MM.1S (cell line): ENCODE measurements around the gene SLC25A28.

Source experiments
- DNase-seq: peaks from one replicate; pipeline ENCODE4 v3.0.0-alpha.2; 2015
- H2AFZ ChIP-seq: fragments of 300-600 bp; sonication (generic); 2 replicates; pipeline ENCODE4 v1.6.0; 2016; ENCODE audit warnings: antibody characterized with exemption, low read length
- H3F3A ChIP-seq: fragments of 300-600 bp; sonication (generic); 2 replicates; pipeline ENCODE4 v1.6.1; 2016; ENCODE audit warnings: mild to moderate bottlenecking, antibody characterized with exemption, low read length, moderate library complexity, mixed read lengths; ENCODE audit not compliant: insufficient read depth
- H3K27ac ChIP-seq: fragments of 300-600 bp; sonication (generic); 2 replicates; pipeline ENCODE4 v1.5.1; 2016; ENCODE audit warnings: mild to moderate bottlenecking, low read length
- H3K27me3 ChIP-seq: fragments of 300-600 bp; sonication (generic); replicated peaks from 2 replicates; pipeline ENCODE4 v1.6.0; 2016; ENCODE audit warnings: low read length; ENCODE audit not compliant: insufficient read depth
- H3K36me3 ChIP-seq: fragments of 300-600 bp; sonication (generic); replicated peaks from 2 replicates; pipeline ENCODE4 v1.6.1; 2016; ENCODE audit warnings: mild to moderate bottlenecking, low read length, mixed read lengths; ENCODE audit not compliant: insufficient read depth
- H3K4me1 ChIP-seq: fragments of 300-600 bp; sonication (generic); 2 replicates; pipeline ENCODE4 v1.6.1; 2016; ENCODE audit warnings: low read length, mixed read lengths
- H3K4me2 ChIP-seq: fragments of 300-600 bp; sonication (generic); 2 replicates; pipeline ENCODE4 v1.6.0; 2016; ENCODE audit warnings: low read depth, low read length
- H3K4me3 ChIP-seq: fragments of 300-600 bp; sonication (generic); 2 replicates; pipeline ENCODE4 v1.5.1; 2016; ENCODE audit warnings: low read length, mixed read lengths
- H3K79me2 ChIP-seq: fragments of 300-600 bp; sonication (generic); 2 replicates; pipeline ENCODE4 v1.6.1; 2016; ENCODE audit warnings: mixed run types, low read length, mixed read lengths
- H3K9ac ChIP-seq: fragments of 300-600 bp; sonication (generic); 2 replicates; pipeline ENCODE4 v1.6.1; 2016; ENCODE audit warnings: low read length, mixed read lengths
- H3K9me2 ChIP-seq: fragments of 300-600 bp; sonication (generic); replicated peaks from 2 replicates; pipeline ENCODE4 v1.6.1; 2016; ENCODE audit warnings: mild to moderate bottlenecking, low read length, mixed read lengths; ENCODE audit not compliant: insufficient read depth
- H3K9me3 ChIP-seq: fragments of 300-600 bp; sonication (generic); replicated peaks from 2 replicates; pipeline ENCODE4 v1.6.1; 2016; ENCODE audit warnings: mild to moderate bottlenecking, low read length, mixed read lengths; ENCODE audit not compliant: insufficient read depth
- H4K20me1 ChIP-seq: fragments of 300-600 bp; sonication (generic); 2 replicates; pipeline ENCODE4 v1.6.1; 2016; ENCODE audit warnings: mild to moderate bottlenecking, low read length, moderate library complexity, mixed read lengths; ENCODE audit not compliant: insufficient read depth
- EZH2 ChIP-seq: fragments of 300-600 bp; sonication (generic); optimal IDR thresholded peaks from 2 replicates; pipeline ENCODE3; 2017; ENCODE audit warnings: low read depth, mild to moderate bottlenecking, antibody characterized with exemption, low read length, mixed read lengths
- EZH2phosphoT487 ChIP-seq: fragments of 300-600 bp; sonication (generic); IDR thresholded peaks from 2 replicates; pipeline ENCODE4 v1.6.1; 2018; ENCODE audit warnings: antibody characterized with exemption, low read length
- TF ChIP-seq, protein P1 (sequence below): fragments of 300-600 bp; sonication (generic); IDR thresholded peaks from 2 replicates; pipeline ENCODE4 v1.5.1; 2016; ENCODE audit warnings: antibody characterized with exemption, low read length, mixed read lengths

The SLC25A28 gene

GRCh38 chr10:99593312-99593711, 26.9 kb downstream of the SLC25A28 start:
- Histone ChIP-seq H3F3A (no peaks in the 10 kb centered on the region), H3K27ac (no peak overlapping the region), H4K20me1 (no peaks in the 10 kb centered on the region), H3K9me3 (no peaks in the 10 kb centered on the region), H3K27me3 (no peaks in the 10 kb centered on the region), H3K4me3 (no peak overlapping the region), H3K4me2 (no peak overlapping the region), H3K9ac (no peak overlapping the region), H3K4me1 (no peaks in the 10 kb centered on the region), H2AFZ (no peak overlapping the region), H3K79me2 (no peaks in the 10 kb centered on the region), H3K36me3 (no peaks in the 10 kb centered on the region), H3K9me2 (no peaks in the 10 kb centered on the region)
- DNase-seq: no peak
- TF ChIP-seq, protein P1, sequence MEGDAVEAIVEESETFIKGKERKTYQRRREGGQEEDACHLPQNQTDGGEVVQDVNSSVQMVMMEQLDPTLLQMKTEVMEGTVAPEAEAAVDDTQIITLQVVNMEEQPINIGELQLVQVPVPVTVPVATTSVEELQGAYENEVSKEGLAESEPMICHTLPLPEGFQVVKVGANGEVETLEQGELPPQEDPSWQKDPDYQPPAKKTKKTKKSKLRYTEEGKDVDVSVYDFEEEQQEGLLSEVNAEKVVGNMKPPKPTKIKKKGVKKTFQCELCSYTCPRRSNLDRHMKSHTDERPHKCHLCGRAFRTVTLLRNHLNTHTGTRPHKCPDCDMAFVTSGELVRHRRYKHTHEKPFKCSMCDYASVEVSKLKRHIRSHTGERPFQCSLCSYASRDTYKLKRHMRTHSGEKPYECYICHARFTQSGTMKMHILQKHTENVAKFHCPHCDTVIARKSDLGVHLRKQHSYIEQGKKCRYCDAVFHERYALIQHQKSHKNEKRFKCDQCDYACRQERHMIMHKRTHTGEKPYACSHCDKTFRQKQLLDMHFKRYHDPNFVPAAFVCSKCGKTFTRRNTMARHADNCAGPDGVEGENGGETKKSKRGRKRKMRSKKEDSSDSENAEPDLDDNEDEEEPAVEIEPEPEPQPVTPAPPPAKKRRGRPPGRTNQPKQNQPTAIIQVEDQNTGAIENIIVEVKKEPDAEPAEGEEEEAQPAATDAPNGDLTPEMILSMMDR: no peak
- no peak for TF ChIP-seq EZH2phosphoT487
- TF ChIP-seq EZH2: no peak

DNA sequence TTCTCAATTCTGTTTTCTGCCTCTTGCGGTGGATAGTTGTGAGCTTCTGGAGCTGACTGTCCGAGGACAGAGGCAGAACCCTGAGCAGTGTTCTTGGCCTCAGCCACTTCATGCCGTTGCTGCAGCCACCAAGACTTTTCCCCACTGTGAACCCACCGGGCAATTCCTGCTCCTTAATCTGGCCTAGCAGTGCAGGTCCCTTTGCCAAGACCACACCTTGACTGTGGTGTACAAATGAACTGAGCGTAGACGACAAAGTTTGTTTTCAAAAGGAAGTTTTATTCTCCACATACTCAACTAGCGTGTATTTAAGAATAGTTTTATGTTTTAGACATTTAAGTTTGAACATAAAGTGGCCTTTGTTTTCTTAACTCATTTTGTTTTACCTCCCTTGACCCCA, 29.4 kb downstream of the SLC25A28 start:
- no peaks in the 10 kb centered on the region for H3F3A ChIP-seq
- no peaks in the 10 kb centered on the region for H3K27me3 ChIP-seq
- H3K36me3 ChIP-seq: no peaks in the 10 kb centered on the region
- no peaks in the 10 kb centered on the region for H3K9me3 ChIP-seq
- H2AFZ ChIP-seq: no peak overlapping the region
- TF ChIP-seq EZH2phosphoT487: no peak
- no peak for TF ChIP-seq EZH2
- TF ChIP-seq, protein P1: no peak
- H3K4me3 ChIP-seq: no peak overlapping the region
- H3K27ac ChIP-seq: no peak overlapping the region
- no peak for DNase-seq
- no peaks in the 10 kb centered on the region for H3K9me2 ChIP-seq
- no peaks in the 10 kb centered on the region for H3K4me1 ChIP-seq
- no peak overlapping the region for H3K9ac ChIP-seq
- H4K20me1 ChIP-seq: no peaks in the 10 kb centered on the region
- H3K79me2 ChIP-seq: no peaks in the 10 kb centered on the region
- no peak overlapping the region for H3K4me2 ChIP-seq

DNA sequence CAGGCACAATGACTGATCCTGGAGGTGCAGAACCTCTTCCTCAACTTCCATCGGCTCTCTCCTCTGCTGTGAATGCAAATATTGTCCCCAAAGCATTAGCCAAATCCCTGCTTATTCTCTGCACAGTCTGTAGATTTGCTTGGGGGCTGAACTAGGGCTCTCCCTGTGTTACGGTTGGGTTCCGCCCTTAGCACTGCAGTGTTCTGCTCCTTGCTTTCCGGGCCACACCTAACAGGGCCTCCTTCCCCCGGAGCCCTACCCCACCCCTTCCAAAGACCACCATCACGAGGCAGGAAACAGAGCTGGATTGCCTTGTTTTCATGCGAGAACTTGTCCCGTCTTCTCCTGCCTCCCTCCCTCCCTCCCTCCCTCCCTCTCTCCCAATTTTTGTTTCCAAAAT, 36.6 kb downstream of the SLC25A28 start:
- Histone ChIP-seq H3K27ac (no peak overlapping the region), H3K27me3 (no peaks in the 10 kb centered on the region), H3K4me1 (no peaks in the 10 kb centered on the region), H3F3A (no peaks in the 10 kb centered on the region), H3K4me2 (no peak overlapping the region), H3K79me2 (no peaks in the 10 kb centered on the region), H3K4me3 (no peak overlapping the region), H3K9me3 (no peaks in the 10 kb centered on the region), H3K9me2 (no peaks in the 10 kb centered on the region), H2AFZ (no peak overlapping the region), H3K36me3 (no peaks in the 10 kb centered on the region), H3K9ac (no peak overlapping the region), H4K20me1 (no peaks in the 10 kb centered on the region)
- no peak for DNase-seq
- TF ChIP-seq, protein P1: no peak
- TF ChIP-seq EZH2 (no peak), EZH2phosphoT487 (no peak)
